Measurements from ENCODE around the gene RXFP3. TPM values are rescaled to one million over a fixed set of nuclear protein-coding genes. Genes with fewer than 3 reads are reported as not detected.

RXFP3 gene
- total RNA-seq, 4 donors from 2014 or later = not detected

- TF ChIP-seq EP300 (IDR thresholded peaks at IDR 0.05) = no peak
- no peaks in the 10 kb centered on the region for H3K9me3 ChIP-seq
- ATAC-seq = no peak
- H3K4me1 ChIP-seq = no peaks in the 10 kb centered on the region
- H3K36me3 ChIP-seq = peaks cover 0 to 4% of the 10 kb centered on the region in 2 donors
- WGBS, 2 donors (ENCODE audit: low coverage in 1 of 2) = 74 to 75% methylated on average over 2 to 8 of the region's 8 CpGs
- no peaks in the 10 kb centered on the region for H3K27me3 ChIP-seq
- H3K4me3 ChIP-seq = no peak overlapping the region
- no peak overlapping the region for H3K27ac ChIP-seq
Observed at GRCh38 chr5:33981408-33982162, 45.4 kb downstream of the RXFP3 start.

GRCh38 chr5:33984178-33984577 lies 48.0 kb downstream of the RXFP3 start:
- no peak overlapping the region for H3K27ac ChIP-seq
- H3K27me3 ChIP-seq = no peaks in the 10 kb centered on the region
- H3K4me3 ChIP-seq = no peak overlapping the region
- 80 to 93% methylated on average over 1 to 13 of the region's 15 CpGs for WGBS, 2 donors (ENCODE audit: low coverage in 1 of 2)
- no peaks in the 10 kb centered on the region for H3K9me3 ChIP-seq
- no peaks in the 10 kb centered on the region for H3K4me1 ChIP-seq
- peaks cover 0 to 30% of the 10 kb centered on the region in 2 donors for H3K36me3 ChIP-seq
- ATAC-seq = no peak
- TF ChIP-seq CTCF (IDR thresholded peaks at IDR 0.05) = no peak
- no peak for TF ChIP-seq POLR2A (IDR thresholded peaks at IDR 0.05)
- no peak for TF ChIP-seq EP300 (IDR thresholded peaks at IDR 0.05)
- TF ChIP-seq POLR2AphosphoS5 (IDR thresholded peaks at IDR 0.05) = no peak

- H3K9me3 ChIP-seq = no peaks in the 10 kb centered on the region
- H3K27ac ChIP-seq = no peak within 1 kb of the TSS
- H3K27me3 ChIP-seq = no peaks in the 10 kb centered on the region
- WGBS, 2 donors (ENCODE audit: low coverage in 1 of 2) = 67 to 69% methylated on average over 6 to 7 of the region's 7 CpGs
- TF ChIP-seq POLR2AphosphoS5 (IDR thresholded peaks at IDR 0.05) (no peak), CTCF (IDR thresholded peaks at IDR 0.05) (no peak), EP300 (IDR thresholded peaks at IDR 0.05) (no peak), POLR2A (IDR thresholded peaks at IDR 0.05) (no peak)
- peaks cover 0 to 34% of the 10 kb centered on the region in 2 donors for H3K36me3 ChIP-seq
- H3K4me1 ChIP-seq = no peaks in the 10 kb centered on the region
- ATAC-seq = no peak
- no peak within 1 kb of the TSS for H3K4me3 ChIP-seq
Observed at GRCh38 chr5:33984671-33985124, 48.5 kb downstream of the RXFP3 start, which contains the start of gene SLC45A2. SLC45A2 (minus strand) TSS chr5:33984693; CDS start chr5:33984583, 110 bp downstream.

GRCh38 chr5:33985447-33985846 lies 49.3 kb downstream of the RXFP3 start:
- H3K9me3 ChIP-seq = no peaks in the 10 kb centered on the region
- no peak overlapping the region for H3K4me3 ChIP-seq
- ATAC-seq = no peak
- TF ChIP-seq EP300 (IDR thresholded peaks at IDR 0.05) (no peak), POLR2A (IDR thresholded peaks at IDR 0.05) (no peak), POLR2AphosphoS5 (IDR thresholded peaks at IDR 0.05) (no peak), CTCF (IDR thresholded peaks at IDR 0.05) (no peak)
- H3K36me3 ChIP-seq = peaks cover 0 to 40% of the 10 kb centered on the region in 2 donors
- H3K4me1 ChIP-seq = no peaks in the 10 kb centered on the region
- H3K27ac ChIP-seq = no peak overlapping the region
- 95 to 99% methylated on average over 5 to 6 of the region's 6 CpGs for WGBS, 2 donors (ENCODE audit: low coverage in 1 of 2)
- no peaks in the 10 kb centered on the region for H3K27me3 ChIP-seq

Small RNA genes lying within 50 kb of the gene (small RNA-seq; reads per million reads assigned to genes)
- gene RNU6-923P = 0 reads per million in 4 donors

Other genes with a start within 250 kb of the RXFP3 start
- 1 to 10 TPM; 2.6 to 6.5 (median 5.2) TPM for gene ADAMTS12, start 44.4 kb upstream of the RXFP3 start, total RNA-seq
- under 1 TPM in 1 of 4 donors, not detected in 3; 0.15 TPM for gene SLC45A2, start 48.3 kb downstream of the RXFP3 start, total RNA-seq
- gene AMACR, start 71.7 kb downstream of the RXFP3 start, total RNA-seq = 10 to 100 TPM; 11.4 to 24.1 (median 16.3) TPM
- 10 to 100 TPM in 3 of 4 donors, 1 to 10 TPM in 1; 8.2 to 14.9 (median 13.2) TPM for gene C1QTNF3, start 106.8 kb downstream of the RXFP3 start, total RNA-seq

Measured in gastroesophageal sphincter (tissue), 4 donors.